LoVo (cell line): ENCODE measurements around the gene KSR1.

Experiments used
- DNase-seq: peaks from one replicate; pipeline ENCODE4 v3.0.0-alpha.2; 2016; ENCODE audit warnings: low spot score

KSR1 gene

GRCh38 chr17:27535178-27535928, 79.1 kb downstream of the KSR1 start:
- DNase-seq = peak; percentile 51

- DNase-seq = no peak
Measured at GRCh38 chr17:27535975-27536374, 79.7 kb downstream of the KSR1 start.

- DNase-seq = no peak
Measured at GRCh38 chr17:27536781-27537180, 80.5 kb downstream of the KSR1 start.

- no peak for DNase-seq
Measured at GRCh38 chr17:27538156-27538955, 82.1 kb downstream of the KSR1 start.

- no peak for DNase-seq
Measured at GRCh38 chr17:27539152-27539551, 82.9 kb downstream of the KSR1 start.

- DNase-seq = no peak
Measured at GRCh38 chr17:27539794-27540317, 83.6 kb downstream of the KSR1 start.

- DNase-seq = peak; percentile 30
Measured at GRCh38 chr17:27540318-27541101, 84.3 kb downstream of the KSR1 start.

GRCh38 chr17:27541301-27542023, 85.2 kb downstream of the KSR1 start:
- DNase-seq = no peak

GRCh38 chr17:27542841-27543463, 86.7 kb downstream of the KSR1 start:
- no peak for DNase-seq

- DNase-seq = no peak
Measured at GRCh38 chr17:27543464-27543856, 87.2 kb downstream of the KSR1 start.

GRCh38 chr17:27543958-27544349, 87.7 kb downstream of the KSR1 start:
- no peak for DNase-seq

GRCh38 chr17:27544350-27545131, 88.3 kb downstream of the KSR1 start:
- no peak for DNase-seq

- DNase-seq = no peak
Measured at GRCh38 chr17:27545562-27546229, 89.4 kb downstream of the KSR1 start.

GRCh38 chr17:27546624-27547300, 90.5 kb downstream of the KSR1 start:
- no peak for DNase-seq

- DNase-seq = no peak
Measured at GRCh38 chr17:27547301-27547683, 91.0 kb downstream of the KSR1 start.

- no peak for DNase-seq
Measured at GRCh38 chr17:27548369-27548768, 92.1 kb downstream of the KSR1 start.

GRCh38 chr17:27549251-27549893, 93.1 kb downstream of the KSR1 start:
- DNase-seq = no peak

GRCh38 chr17:27550291-27550930, 94.2 kb downstream of the KSR1 start:
- no peak for DNase-seq
